Heart left ventricle (tissue), 16 donors: ENCODE results near the gene SIT1. TPM values are rescaled to one million over a fixed set of nuclear protein-coding genes. Genes with fewer than 3 reads are reported as not detected.
A peak's percentile ranks its signal among the peaks of the same experiment; 100 is the strongest.
"Not testable (repeated sequence)": the region's sequence is repeated elsewhere in the genome, so short reads cannot be mapped to it uniquely, and the experiment has no call there.

Experiments
- ATAC-seq, 4 donors: fragments of 200-7000 bp; cut with Tn5 transposase; one replicate each; pipeline ENCODE4 v1.9.1; 2020 to 2022; ENCODE audit warnings: moderate library complexity in 4 of 4, mild to moderate bottlenecking in 3 of 4, moderate number of reproducible peaks in 1 of 4
- DNase-seq, 5 donors: peaks; one replicate each; pipeline ENCODE4 v3.0.0-alpha.2; 2020
- H3K27ac ChIP-seq, 12 donors: fragments of 200-600 bp; sonication (generic) in 4 of 12; one replicate each; pipeline versions ENCODE4 v1.5.0 to v1.8.0; 2016 to 2022; ENCODE audit warnings: mild to moderate bottlenecking in 2 of 12
- H3K27me3 ChIP-seq, 9 donors: fragments of 200-600 bp; sonication (generic) in 2 of 9; one replicate each; pipeline versions ENCODE4 v1.5.1 to v1.8.0; 2016 to 2022; ENCODE audit warnings: mild to moderate bottlenecking in 3 of 9
- H3K36me3 ChIP-seq, 9 donors: fragments of 200-600 bp; sonication (generic) in 2 of 9; one replicate each; pipeline versions ENCODE4 v1.5.0 to v1.8.0; 2018 to 2022; ENCODE audit warnings: mild to moderate bottlenecking in 2 of 9
- H3K4me1 ChIP-seq, 12 donors: fragments of 200-600 bp; sonication (generic) in 4 of 12; one replicate each; pipeline versions ENCODE4 v1.5.0 to v1.8.0; 2016 to 2022; ENCODE audit warnings: mild to moderate bottlenecking in 3 of 12
- H3K4me3 ChIP-seq, 12 donors: fragments of 200-600 bp; sonication (generic) in 4 of 12; one replicate each; pipeline versions ENCODE4 v1.5.0 to v1.8.0; 2017 to 2022; ENCODE audit warnings: mild to moderate bottlenecking in 9 of 12, moderate library complexity in 4 of 12
- H3K9me3 ChIP-seq, 12 donors: fragments of 200-600 bp; sonication (generic) in 4 of 12; one replicate each; pipeline versions ENCODE4 v1.5.0 to v1.8.0; 2016 to 2022; ENCODE audit warnings: mild to moderate bottlenecking in 1 of 12
- CTCF ChIP-seq, 12 donors: fragments of 200-600 bp; sonication (generic) in 4 of 12; IDR thresholded peaks; one replicate each; pipeline versions ENCODE4 v1.5.0 to v1.8.0; 2018 to 2022; ENCODE audit warnings: antibody characterized with exemption in 12 of 12, mild to moderate bottlenecking in 5 of 12
- POLR2A ChIP-seq, 2 donors: fragments of 450-650 bp; IDR thresholded peaks; one replicate each; pipeline ENCODE4 v1.6.1; 2017; ENCODE audit warnings: antibody characterized with exemption in 2 of 2, mild to moderate bottlenecking in 2 of 2, moderate library complexity in 2 of 2
- WGBS, 4 donors: extraction: QIAGEN DNeasy Blood & Tissue Kit in 2 of 4; methylation state at CpG; one replicate each; pipeline versions ENCODE4 v1.1.5 to v1.1.7; 2013 to 2018; 5-methylcytosine and 5-hydroxymethylcytosine counted together
- intact Hi-C, 10 donors: fragments of 100-400 bp; cut with DNase I; formaldehyde crosslinking; loops; one replicate each; pipeline versions ENCODE4 v1.11.1 to v1.14.2; 2022
- polyA plus RNA-seq, 2 donors: library from polyadenylated mRNA; stranded (reverse); fragments of 200-250 nt; gene quantifications; one replicate each; pipeline ENCODE4 v1.2.3, GENCODE V29; 2013
- total RNA-seq, 9 donors: library from RNA; depleted of rRNA in 2 of 9; stranded (reverse); fragments of >200 nt in 2 of 9; fragmentation: NEBNext Ultra II Directional in 3 of 9; extraction: Animal tissue kit (Norgen Biotek cat#: 25700) in 3 of 9; gene quantifications; one replicate each; pipeline versions ENCODE4 v1.1.0 to v1.2.4, GENCODE V29; 2016 to 2023
- donor health status: ischemic (EF 13 %, LVEDD 7.1; RV severe dilation, severe dysfunction).
- donor health status: healthy with polysubstance abuse.
- donor health status: DM: no; HTN: yes; CAD: no.
- donor health status: DM: no; HTN: no; CAD: no.
- donor health status: ischemic (EF 25% LVEDD 6.9; RV normal size, moderate dysfunction).
- donor health status: ischemic (EF 25% LVEDD 5.7; RV mildly dilated, moderate dysfunction).
- donor health status: healthy.
- donor health status: DM: yes; HTN: yes; CAD: no.
- donor health status: ischemic (EF 35%, LVEDD 5.7; RV mildly dilated, moderate dysfunction).
- donor health status: nonischemic (EF 11% LVEDD 7.7; RV severe dilation, severe dysfunction).
- donor health status: DM: yes; HTN: yes; CAD: no.
- donor health status: PGD.
- donor health status: ischemic (EF 29% LVEDD 5.4; RV normal size, mild dysfunction).
- donor health status: nonischemic (EF 23%, LVEDD 6.1; RV moderate dilation, normal function).

Gene SIT1
- total and polyA plus RNA-seq, 11 donors = 0.19 to 4.2 (median 0.51) TPM; not detected in 7

- intact Hi-C loops = loop anchor here in 8 of 10 donors (5.0 to 10.0 kb wide), 9 partner anchors 38 to 235 kb away; partner anchors contain the start of genes TESK1 (in 2 of the 8), FAM221B (in 1 of the 8), HINT2 (in 1 of the 8) and SPAG8 (in 1 of the 8)
- no peaks in the 10 kb centered on the region for H3K27me3 ChIP-seq
- peak overlapping the region in 4 of 12 donors; percentile 3 to 86 (median 26) for H3K27ac ChIP-seq
- peaks cover 0 to 62% (median 9%) of the 10 kb centered on the region in 12 donors for H3K4me1 ChIP-seq
- 79 to 81% (median 80%) methylated on average over 24 to 26 of the region's 26 CpGs for WGBS, 4 donors
- DNase-seq (no peak), ATAC-seq (peak in 1 of 4 donors; percentile 4)
- H3K4me3 ChIP-seq = peak overlapping the region in 4 of 12 donors; percentile 20 to 54 (median 27)
- H3K36me3 ChIP-seq = no peaks in the 10 kb centered on the region
- H3K9me3 ChIP-seq = no peaks in the 10 kb centered on the region
- no peak for TF ChIP-seq CTCF (IDR thresholded peaks at IDR 0.05)
- no peak for TF ChIP-seq POLR2A (IDR thresholded peaks at IDR 0.05)
These were observed 1.0 kb downstream of the SIT1 start for GRCh38 chr9:35649431-35650340.

- Histone ChIP-seq H3K4me3 (peak overlapping the region; percentile 41 to 77 (median 64)), H3K27ac (peak overlapping the region; percentile 54 to 89 (median 81)), H3K36me3 (no peaks in the 10 kb centered on the region), H3K4me1 (peaks cover 0 to 63% (median 9%) of the 10 kb centered on the region in 12 donors), H3K9me3 (no peaks in the 10 kb centered on the region), H3K27me3 (no peaks in the 10 kb centered on the region)
- TF ChIP-seq POLR2A (IDR thresholded peaks at IDR 0.05) = peak in 1 of 2 donors; percentile 85
- peak; percentile 92 to 99 (median 96) for TF ChIP-seq CTCF (IDR thresholded peaks at IDR 0.05)
- intact Hi-C loops = loop anchor here in 5 of 10 donors (1.0 to 10.0 kb wide), 8 partner anchors 41 to 238 kb away; partner anchors contain the start of genes TESK1 (in 1 of the 5) and TPM2 (in 1 of the 5)
- 0 to 1% (median 0%) methylated on average over 31 to 58 of the region's 58 CpGs for WGBS, 4 donors
- DNase-seq (peak; percentile 93 to 97 (median 93)), ATAC-seq (peak; percentile 83 to 97 (median 96))
These were observed 4.0 kb downstream of the SIT1 start for GRCh38 chr9:35646533-35647265.

GRCh38 chr9:35646153-35646532 is 4.6 kb downstream of the SIT1 start:
- peak overlapping the region; percentile 41 to 77 (median 64) for H3K4me3 ChIP-seq
- H3K36me3 ChIP-seq = no peaks in the 10 kb centered on the region
- H3K27ac ChIP-seq = peak overlapping the region; percentile 54 to 89 (median 81)
- ATAC-seq (peak; percentile 2 to 41 (median 22)), DNase-seq (peak in 1 of 5 donors; percentile 48)
- H3K9me3 ChIP-seq = no peaks in the 10 kb centered on the region
- TF ChIP-seq CTCF (IDR thresholded peaks at IDR 0.05) (no peak), POLR2A (IDR thresholded peaks at IDR 0.05) (no peak)
- intact Hi-C loops = loop anchor here in 5 of 10 donors (1.0 to 10.0 kb wide), 8 partner anchors 41 to 239 kb away; partner anchors contain the start of genes TESK1 (in 1 of the 5) and TPM2 (in 1 of the 5)
- WGBS, 4 donors = 1 to 8% (median 6%) methylated on average over 11 of the region's 11 CpGs
- H3K4me1 ChIP-seq = peaks cover 0 to 68% (median 9%) of the 10 kb centered on the region in 12 donors
- H3K27me3 ChIP-seq = no peaks in the 10 kb centered on the region

GRCh38 chr9:35645736-35646135 is 5.0 kb downstream of the SIT1 start:
- not testable (repeated sequence) for H3K9me3 ChIP-seq, ATAC-seq, DNase-seq, H3K27me3 ChIP-seq, H3K36me3 ChIP-seq
- intact Hi-C loops = loop anchor here in 5 of 10 donors (1.0 to 10.0 kb wide), 8 partner anchors 41 to 239 kb away; partner anchors contain the start of genes TESK1 (in 1 of the 5) and TPM2 (in 1 of the 5)
- WGBS, 4 donors = 57 to 72% (median 58%) methylated on average over 9 to 10 of the region's 10 CpGs
- peaks cover 0 to 72% (median 9%) of the 10 kb centered on the region in 12 donors for H3K4me1 ChIP-seq
- H3K4me3 ChIP-seq = peak overlapping the region in 11 of 12 donors; percentile 50 to 77 (median 64)
- peak overlapping the region in 7 of 12 donors; percentile 54 to 89 (median 86) for H3K27ac ChIP-seq
